ENCODE results near the gene MTHFR.
A peak's percentile ranks its signal among the peaks of the same experiment; 100 is the strongest.

The MTHFR gene

GRCh38 chr1:11851180-11851579 lies 45.4 kb upstream of the MTHFR start:
- TF ChIP-seq, protein P1, sequence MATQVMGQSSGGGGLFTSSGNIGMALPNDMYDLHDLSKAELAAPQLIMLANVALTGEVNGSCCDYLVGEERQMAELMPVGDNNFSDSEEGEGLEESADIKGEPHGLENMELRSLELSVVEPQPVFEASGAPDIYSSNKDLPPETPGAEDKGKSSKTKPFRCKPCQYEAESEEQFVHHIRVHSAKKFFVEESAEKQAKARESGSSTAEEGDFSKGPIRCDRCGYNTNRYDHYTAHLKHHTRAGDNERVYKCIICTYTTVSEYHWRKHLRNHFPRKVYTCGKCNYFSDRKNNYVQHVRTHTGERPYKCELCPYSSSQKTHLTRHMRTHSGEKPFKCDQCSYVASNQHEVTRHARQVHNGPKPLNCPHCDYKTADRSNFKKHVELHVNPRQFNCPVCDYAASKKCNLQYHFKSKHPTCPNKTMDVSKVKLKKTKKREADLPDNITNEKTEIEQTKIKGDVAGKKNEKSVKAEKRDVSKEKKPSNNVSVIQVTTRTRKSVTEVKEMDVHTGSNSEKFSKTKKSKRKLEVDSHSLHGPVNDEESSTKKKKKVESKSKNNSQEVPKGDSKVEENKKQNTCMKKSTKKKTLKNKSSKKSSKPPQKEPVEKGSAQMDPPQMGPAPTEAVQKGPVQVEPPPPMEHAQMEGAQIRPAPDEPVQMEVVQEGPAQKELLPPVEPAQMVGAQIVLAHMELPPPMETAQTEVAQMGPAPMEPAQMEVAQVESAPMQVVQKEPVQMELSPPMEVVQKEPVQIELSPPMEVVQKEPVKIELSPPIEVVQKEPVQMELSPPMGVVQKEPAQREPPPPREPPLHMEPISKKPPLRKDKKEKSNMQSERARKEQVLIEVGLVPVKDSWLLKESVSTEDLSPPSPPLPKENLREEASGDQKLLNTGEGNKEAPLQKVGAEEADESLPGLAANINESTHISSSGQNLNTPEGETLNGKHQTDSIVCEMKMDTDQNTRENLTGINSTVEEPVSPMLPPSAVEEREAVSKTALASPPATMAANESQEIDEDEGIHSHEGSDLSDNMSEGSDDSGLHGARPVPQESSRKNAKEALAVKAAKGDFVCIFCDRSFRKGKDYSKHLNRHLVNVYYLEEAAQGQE (IDR thresholded peaks at IDR 0.05; ENCODE audit: insufficient replicate concordance, low read depth), result peak; percentile 62
- TF ChIP-seq SPI1 (IDR thresholded peaks at IDR 0.05; ENCODE audit: borderline replicate concordance, low read depth), result no peak
- TF ChIP-seq, protein P2, sequence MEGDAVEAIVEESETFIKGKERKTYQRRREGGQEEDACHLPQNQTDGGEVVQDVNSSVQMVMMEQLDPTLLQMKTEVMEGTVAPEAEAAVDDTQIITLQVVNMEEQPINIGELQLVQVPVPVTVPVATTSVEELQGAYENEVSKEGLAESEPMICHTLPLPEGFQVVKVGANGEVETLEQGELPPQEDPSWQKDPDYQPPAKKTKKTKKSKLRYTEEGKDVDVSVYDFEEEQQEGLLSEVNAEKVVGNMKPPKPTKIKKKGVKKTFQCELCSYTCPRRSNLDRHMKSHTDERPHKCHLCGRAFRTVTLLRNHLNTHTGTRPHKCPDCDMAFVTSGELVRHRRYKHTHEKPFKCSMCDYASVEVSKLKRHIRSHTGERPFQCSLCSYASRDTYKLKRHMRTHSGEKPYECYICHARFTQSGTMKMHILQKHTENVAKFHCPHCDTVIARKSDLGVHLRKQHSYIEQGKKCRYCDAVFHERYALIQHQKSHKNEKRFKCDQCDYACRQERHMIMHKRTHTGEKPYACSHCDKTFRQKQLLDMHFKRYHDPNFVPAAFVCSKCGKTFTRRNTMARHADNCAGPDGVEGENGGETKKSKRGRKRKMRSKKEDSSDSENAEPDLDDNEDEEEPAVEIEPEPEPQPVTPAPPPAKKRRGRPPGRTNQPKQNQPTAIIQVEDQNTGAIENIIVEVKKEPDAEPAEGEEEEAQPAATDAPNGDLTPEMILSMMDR (IDR thresholded peaks at IDR 0.05; ENCODE audit: insufficient read depth, low read length), result no peak
- TF ChIP-seq POLR2AphosphoS5 (IDR thresholded peaks at IDR 0.05; ENCODE audit: low read depth), result peak; percentile 95
- 0 out of 2 replicates have a peak, but pooled peaks have one; percentile 24 for TF ChIP-seq GABPA (IDR thresholded peaks at IDR 0.05; ENCODE audit: low read depth)
- peak; percentile 93 to 99 for DNase-seq (ENCODE audit: low read depth in 1 of 2, low spot score in 1 of 2)
- Histone ChIP-seq H3K27ac (replicated peaks) (peak overlapping the region; percentile 81), H3K27me3 (ENCODE audit: insufficient read depth, poor library complexity, severe bottlenecking) (no peaks in the 10 kb centered on the region), H3K4me3 (replicated peaks; ENCODE audit: insufficient read depth, low read length) (no peak overlapping the region)

DNA sequence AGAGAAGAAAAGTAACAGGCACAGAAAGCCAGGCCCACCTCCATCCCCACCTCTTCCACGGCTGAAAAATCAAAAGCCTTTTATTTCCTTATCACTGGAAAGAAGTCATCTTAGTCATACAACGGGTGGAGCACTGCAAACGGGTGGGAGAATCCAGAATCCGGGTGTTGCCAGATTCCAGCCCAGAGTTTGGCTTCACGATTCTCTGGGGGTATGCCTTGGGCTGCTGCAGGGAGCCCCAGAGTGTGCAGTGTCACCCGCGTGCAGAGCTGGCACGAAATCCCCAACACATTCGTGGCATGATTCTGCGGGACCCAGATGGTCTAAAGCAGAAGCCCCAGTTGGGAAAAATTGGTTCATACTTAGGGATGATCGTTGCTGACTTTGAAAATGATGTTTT lies 44.4 kb upstream of the MTHFR start:
- TF ChIP-seq GABPA (IDR thresholded peaks at IDR 0.05; ENCODE audit: low read depth), result no peak
- H3K27me3 ChIP-seq (ENCODE audit: insufficient read depth, poor library complexity, severe bottlenecking), result no peaks in the 10 kb centered on the region
- no peak overlapping the region for H3K4me3 ChIP-seq (replicated peaks; ENCODE audit: insufficient read depth, low read length)
- DNase-seq (ENCODE audit: low read depth in 1 of 2, low spot score in 1 of 2), result no peak
- H3K27ac ChIP-seq (replicated peaks), result peak overlapping the region; percentile 81

GRCh38 chr1:11848373-11848700 lies 42.6 kb upstream of the MTHFR start:
- DNase-seq (ENCODE audit: low read depth in 1 of 2, low spot score in 1 of 2), result no peak
- Histone ChIP-seq H3K4me3 (replicated peaks; ENCODE audit: insufficient read depth, low read length) (no peak overlapping the region), H3K27me3 (ENCODE audit: insufficient read depth, poor library complexity, severe bottlenecking) (no peaks in the 10 kb centered on the region), H3K27ac (replicated peaks) (no peak overlapping the region)
- no peak for TF ChIP-seq POLR2AphosphoS5 (IDR thresholded peaks at IDR 0.05; ENCODE audit: low read depth)
- TF ChIP-seq GABPA (IDR thresholded peaks at IDR 0.05; ENCODE audit: low read depth), result no peak
- no peak for TF ChIP-seq SPI1 (IDR thresholded peaks at IDR 0.05; ENCODE audit: borderline replicate concordance, low read depth)
- TF ChIP-seq, protein P2 (IDR thresholded peaks at IDR 0.05; ENCODE audit: insufficient read depth, low read length), result no peak
- TF ChIP-seq, protein P1 (IDR thresholded peaks at IDR 0.05; ENCODE audit: insufficient replicate concordance, low read depth), result no peak

DNA sequence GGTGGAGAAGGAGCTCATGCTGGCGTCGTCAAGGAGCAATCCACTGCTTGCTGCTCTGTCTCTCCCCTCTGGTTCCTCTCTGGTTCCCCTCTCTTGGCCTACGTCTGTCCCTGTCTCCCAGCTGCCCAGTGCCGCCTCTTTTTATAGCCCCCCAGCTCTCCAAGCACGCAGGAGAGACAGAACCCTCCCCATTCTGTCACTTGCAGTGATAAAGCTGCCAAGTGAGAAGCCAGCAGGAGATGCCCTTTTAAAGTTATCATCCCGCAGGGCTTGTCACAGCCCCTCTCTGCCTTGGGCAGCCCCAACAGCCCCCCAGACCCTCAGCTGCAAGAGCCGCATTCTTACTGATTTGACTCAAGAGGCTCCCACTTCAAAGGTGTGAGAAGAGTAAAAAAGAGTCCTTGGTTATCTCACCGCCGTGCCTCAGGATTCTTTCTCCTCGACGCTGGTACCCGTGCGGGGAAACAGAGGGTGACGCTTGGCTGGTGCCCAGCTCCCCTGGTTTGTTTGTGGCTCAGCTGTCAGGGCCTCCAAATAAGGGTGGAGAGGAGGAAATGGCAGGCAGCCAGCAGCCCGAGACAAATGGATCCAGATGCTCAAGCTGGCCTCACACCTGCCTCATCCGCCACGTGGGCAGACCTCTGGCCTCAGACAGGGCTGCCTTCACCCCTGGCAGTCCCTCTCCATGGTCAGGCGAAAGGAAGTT lies 42.1 kb upstream of the MTHFR start, which contains the start of gene NPPA:
TSS of gene NPPA (minus strand) at position 117 of the 706 bp plus-strand sequence. CDS start at position 18, 99 bp downstream.
- no peak for DNase-seq (ENCODE audit: low read depth in 1 of 2, low spot score in 1 of 2)
- H3K27ac ChIP-seq (replicated peaks), result no peak within 1 kb of the TSS
- no peaks in the 10 kb centered on the region for H3K27me3 ChIP-seq (ENCODE audit: insufficient read depth, poor library complexity, severe bottlenecking)
- TF ChIP-seq GABPA (IDR thresholded peaks at IDR 0.05; ENCODE audit: low read depth), result no peak
- TF ChIP-seq POLR2AphosphoS5 (IDR thresholded peaks at IDR 0.05; ENCODE audit: low read depth), result no peak
- TF ChIP-seq SPI1 (IDR thresholded peaks at IDR 0.05; ENCODE audit: borderline replicate concordance, low read depth), result no peak
- TF ChIP-seq, protein P1 (IDR thresholded peaks at IDR 0.05; ENCODE audit: insufficient replicate concordance, low read depth), result no peak
- TF ChIP-seq, protein P2 (IDR thresholded peaks at IDR 0.05; ENCODE audit: insufficient read depth, low read length), result no peak
- H3K4me3 ChIP-seq (replicated peaks; ENCODE audit: insufficient read depth, low read length), result no peak within 1 kb of the TSS

Data from HL-60 (cell line).